OCI-LY7 (cell line): ENCODE results near the gene ZNF836. TPM values are rescaled to one million over a fixed set of nuclear protein-coding genes. Genes with fewer than 3 reads are reported as not detected.

Experiments used
- BruUV-seq: library from RNA; stranded (reverse); fragments of 400-500 nt; replicated peaks from 2 replicates; lab custom pipeline; 2021; lab: Mats Ljungman, UMichigan
- CTCF ChIA-PET: fragments of 300-600 bp; sonication (Branson Sonifier 250); formaldehyde crosslinking; loops from one replicate; lab custom pipeline; 2022; ENCODE audit warnings: antibody characterized with exemption; ENCODE audit not compliant: unreplicated experiment; lab: Charles Lee
- POLR2A ChIA-PET: fragments of 300-600 bp; sonication (Branson Sonifier 250); formaldehyde crosslinking; loops from one replicate; lab custom pipeline; 2022; ENCODE audit warnings: antibody characterized with exemption; lab: Charles Lee
- DNase-seq: peaks from one replicate; pipeline ENCODE4 v3.0.0-alpha.2; 2015; ENCODE audit warnings: low spot score
- H2AFZ ChIP-seq: fragments of 200-600 bp; sonication (generic), shearing (Covaris generic); 2 replicates; pipeline ENCODE4 v1.6.1; 2014; ENCODE audit warnings: mild to moderate bottlenecking, antibody characterized with exemption, low read length, moderate library complexity
- H3K27ac ChIP-seq: fragments of 200-600 bp; sonication (generic); 2 replicates; pipeline ENCODE4 v1.5.1; 2014; ENCODE audit warnings: mixed run types, low read depth, mild to moderate bottlenecking, moderate library complexity, low read length, inconsistent platforms; ENCODE audit not compliant: poor library complexity, severe bottlenecking
- H3K36me3 ChIP-seq: fragments of 200-600 bp; sonication (generic); 2 replicates; pipeline ENCODE4 v1.6.1; 2014; ENCODE audit warnings: mild to moderate bottlenecking, antibody characterized with exemption, low read length, moderate library complexity, mixed read lengths; ENCODE audit not compliant: insufficient read depth
- H3K4me1 ChIP-seq: fragments of 200-600 bp; sonication (generic); 2 replicates; pipeline ENCODE4 v1.5.1; 2014; ENCODE audit warnings: mild to moderate bottlenecking, low read length; ENCODE audit not compliant: insufficient read depth, poor library complexity, severe bottlenecking
- H3K4me2 ChIP-seq: fragments of 200-600 bp; sonication (generic); 2 replicates; pipeline ENCODE4 v1.6.1; 2014; ENCODE audit warnings: mild to moderate bottlenecking, low read length
- H3K4me3 ChIP-seq: fragments of 200-600 bp; sonication (generic); 2 replicates; pipeline ENCODE4 v1.5.1; 2014; ENCODE audit warnings: mild to moderate bottlenecking, low read depth, low read length; ENCODE audit not compliant: poor library complexity, severe bottlenecking
- H3K79me2 ChIP-seq: fragments of 200-600 bp; sonication (generic); 2 replicates; pipeline ENCODE4 v1.6.1; 2016; ENCODE audit warnings: low read depth, mild to moderate bottlenecking, low read length, moderate library complexity, mixed read lengths; ENCODE audit not compliant: insufficient read depth
- H3K9me2 ChIP-seq: fragments of 200-600 bp; sonication (generic); 2 replicates; pipeline ENCODE4 v1.6.1; 2016; ENCODE audit warnings: mild to moderate bottlenecking, low read length, mixed read lengths; ENCODE audit not compliant: insufficient read depth
- H3K9me3 ChIP-seq: fragments of 200-600 bp; sonication (generic); 2 replicates; pipeline ENCODE4 v1.6.1; 2014; ENCODE audit warnings: mild to moderate bottlenecking, mixed run types, low read length, mixed read lengths
- H4K20me1 ChIP-seq: fragments of 200-600 bp; sonication (generic); 2 replicates; pipeline ENCODE4 v1.6.1; 2014; ENCODE audit warnings: mild to moderate bottlenecking, antibody characterized with exemption, low read length, moderate library complexity, mixed read lengths; ENCODE audit not compliant: insufficient read depth
- EZH2phosphoT487 ChIP-seq: fragments of 200-600 bp; sonication (generic); IDR thresholded peaks from 2 replicates; pipeline ENCODE4 v1.6.1; 2018; ENCODE audit warnings: low read depth, borderline replicate concordance, mild to moderate bottlenecking, mixed run types, antibody characterized with exemption, low read length, moderate library complexity, mixed read lengths
- intact Hi-C: fragments of 100-400 bp; cut with micrococcal nuclease; formaldehyde crosslinking; loops from one replicate; pipeline ENCODE4 v1.10.0; 2022; ENCODE audit not compliant: unreplicated experiment
- total RNA-seq, 2 experiments: library from RNA; depleted of rRNA in 1 of 2; stranded (reverse); fragments of >200 nt in 1 of 2; shearing (Covaris generic) in 1 of 2; gene quantifications; 2 replicates each; pipeline ENCODE4 v1.2.3, GENCODE V29; 2014 to 2022
- TF ChIP-seq, protein P1 (sequence below): fragments of 200-600 bp; sonication (generic); conservative IDR thresholded peaks from 2 replicates; pipeline ENCODE4 v1.5.1; 2014; ENCODE audit warnings: mild to moderate bottlenecking, antibody characterized with exemption, low read length, moderate library complexity, mixed read lengths

The ZNF836 gene
- total RNA-seq, 2 experiments from 2014 or later: 8.0 to 14.8 TPM

DNA sequence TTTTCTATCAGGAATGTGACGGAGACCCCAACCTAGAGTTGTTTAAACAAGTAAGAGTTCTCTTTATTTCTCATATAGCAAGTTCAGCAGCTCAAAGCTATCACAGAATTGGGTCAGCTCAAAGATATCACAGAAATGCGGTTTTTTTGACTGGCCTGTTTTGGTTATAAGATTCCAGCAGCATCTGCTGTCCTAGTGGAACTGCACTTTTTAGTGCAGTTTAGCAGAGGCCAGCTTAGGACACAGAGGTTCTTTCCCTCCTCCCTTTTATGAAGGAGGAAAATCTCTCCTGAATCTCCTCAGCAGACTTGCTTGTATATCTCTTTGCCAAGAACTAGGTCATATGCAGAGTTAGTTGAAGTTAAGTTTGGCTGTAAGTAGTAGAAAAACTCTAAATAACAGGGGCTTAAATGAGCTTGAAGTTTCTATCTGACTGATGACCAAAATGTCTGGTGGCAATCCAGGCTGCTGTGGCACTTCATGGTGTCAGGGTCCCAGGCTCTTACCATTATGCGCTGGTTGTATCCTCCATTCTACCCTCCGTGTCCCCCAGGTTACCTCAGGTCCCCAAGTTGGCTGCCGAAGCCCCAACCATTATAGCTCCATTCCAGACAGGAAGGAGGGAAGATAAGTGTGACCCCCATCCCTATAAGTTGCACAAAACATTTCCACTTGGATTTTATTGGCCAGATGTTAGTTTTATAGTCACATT lies 25.0 kb upstream of the ZNF836 start:
- Histone ChIP-seq H3K4me2 (no peak overlapping the region), H4K20me1 (peaks cover 51% of the 10 kb centered on the region), H3K4me3 (no peak overlapping the region), H3K27ac (no peak overlapping the region), H3K36me3 (peaks cover 95% of the 10 kb centered on the region), H3K79me2 (peaks cover 96% of the 10 kb centered on the region), H3K9me2 (no peaks in the 10 kb centered on the region), H3K9me3 (no peaks in the 10 kb centered on the region), H2AFZ (no peak overlapping the region), H3K4me1 (peaks cover 19% of the 10 kb centered on the region)
- POLR2A ChIA-PET: interaction anchor here (0.6 kb wide), 1 partner anchor 46 kb away, joined by 4 read pairs; no protein-coding TSS in a partner anchor
- CTCF ChIA-PET: no interaction called here
- intact Hi-C loops: no loop called here
- no peak for DNase-seq
- no peak for TF ChIP-seq EZH2phosphoT487
- TF ChIP-seq, protein P1, sequence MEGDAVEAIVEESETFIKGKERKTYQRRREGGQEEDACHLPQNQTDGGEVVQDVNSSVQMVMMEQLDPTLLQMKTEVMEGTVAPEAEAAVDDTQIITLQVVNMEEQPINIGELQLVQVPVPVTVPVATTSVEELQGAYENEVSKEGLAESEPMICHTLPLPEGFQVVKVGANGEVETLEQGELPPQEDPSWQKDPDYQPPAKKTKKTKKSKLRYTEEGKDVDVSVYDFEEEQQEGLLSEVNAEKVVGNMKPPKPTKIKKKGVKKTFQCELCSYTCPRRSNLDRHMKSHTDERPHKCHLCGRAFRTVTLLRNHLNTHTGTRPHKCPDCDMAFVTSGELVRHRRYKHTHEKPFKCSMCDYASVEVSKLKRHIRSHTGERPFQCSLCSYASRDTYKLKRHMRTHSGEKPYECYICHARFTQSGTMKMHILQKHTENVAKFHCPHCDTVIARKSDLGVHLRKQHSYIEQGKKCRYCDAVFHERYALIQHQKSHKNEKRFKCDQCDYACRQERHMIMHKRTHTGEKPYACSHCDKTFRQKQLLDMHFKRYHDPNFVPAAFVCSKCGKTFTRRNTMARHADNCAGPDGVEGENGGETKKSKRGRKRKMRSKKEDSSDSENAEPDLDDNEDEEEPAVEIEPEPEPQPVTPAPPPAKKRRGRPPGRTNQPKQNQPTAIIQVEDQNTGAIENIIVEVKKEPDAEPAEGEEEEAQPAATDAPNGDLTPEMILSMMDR: no peak
- no TSS peak for BruUV-seq

DNA sequence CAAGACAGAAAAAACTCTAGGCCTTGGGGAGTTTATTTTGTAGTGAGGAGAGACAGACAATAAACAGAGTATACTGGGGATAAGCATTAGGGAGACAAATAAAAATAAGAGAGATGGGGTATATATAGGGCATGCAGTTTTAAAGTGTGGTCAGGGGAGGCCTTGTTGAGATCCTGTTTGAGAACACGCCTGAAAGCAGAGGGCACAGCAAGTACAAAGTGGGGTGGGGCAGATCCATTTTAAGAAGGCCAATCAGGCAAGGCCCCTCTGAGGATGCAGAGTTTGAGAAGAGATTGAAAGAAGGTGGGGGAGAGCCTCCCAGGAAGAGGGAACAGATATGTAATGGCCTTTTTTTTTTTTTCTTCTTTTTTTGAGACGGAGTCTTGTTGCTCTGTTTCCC lies 20.5 kb upstream of the ZNF836 start:
- CTCF ChIA-PET: no interaction called here
- H3K79me2 ChIP-seq: peaks cover 74% of the 10 kb centered on the region
- no peaks in the 10 kb centered on the region for H3K9me3 ChIP-seq
- H4K20me1 ChIP-seq: peaks cover 36% of the 10 kb centered on the region; the same call in 1 of the 2 replicates
- H3K4me1 ChIP-seq: peaks cover 38% of the 10 kb centered on the region
- no TSS peak for BruUV-seq
- H3K36me3 ChIP-seq: peaks cover 60% of the 10 kb centered on the region
- H3K4me2 ChIP-seq: peak overlapping the region; percentile 98
- H2AFZ ChIP-seq: no peak overlapping the region
- TF ChIP-seq, protein P1: no peak
- TF ChIP-seq EZH2phosphoT487: no peak
- POLR2A ChIA-PET: no interaction called here
- intact Hi-C loops: loop anchor here (2.0 kb wide), 1 partner anchor 53 kb away; the partner anchor contains the start of gene ZNF616
- peak overlapping the region; percentile 98 for H3K4me3 ChIP-seq
- H3K27ac ChIP-seq: peak overlapping the region; percentile 75
- DNase-seq: peak; percentile 27
- no peaks in the 10 kb centered on the region for H3K9me2 ChIP-seq

DNA sequence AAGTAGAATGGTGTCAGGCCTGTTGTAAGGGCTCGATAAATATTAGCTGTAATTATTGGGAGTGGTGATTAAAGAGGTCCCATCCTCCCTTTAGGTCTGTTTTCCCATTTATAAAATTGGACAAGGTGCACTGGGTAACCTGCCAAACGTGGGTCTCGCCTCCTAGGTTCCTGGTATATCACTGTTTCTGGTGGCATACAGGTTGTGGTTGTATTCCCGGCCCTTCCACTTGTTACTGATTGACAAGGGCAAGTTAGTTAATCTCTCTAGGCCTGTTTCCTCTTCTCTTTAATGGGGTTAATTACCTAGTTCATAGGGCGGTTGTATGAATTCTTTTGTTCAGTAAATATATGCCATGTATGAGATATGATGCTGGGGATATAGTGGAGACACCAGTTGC lies 20.0 kb upstream of the ZNF836 start:
- intact Hi-C loops: loop anchor here (2.0 kb wide), 1 partner anchor 53 kb away; the partner anchor contains the start of gene ZNF616
- Histone ChIP-seq H3K4me3 (peak overlapping the region; percentile 98), H3K79me2 (peaks cover 69% of the 10 kb centered on the region), H2AFZ (no peak overlapping the region), H4K20me1 (peaks cover 30% of the 10 kb centered on the region; the same call in 1 of the 2 replicates), H3K4me1 (peaks cover 38% of the 10 kb centered on the region), H3K9me2 (no peaks in the 10 kb centered on the region), H3K4me2 (peak overlapping the region; percentile 98), H3K36me3 (peaks cover 55% of the 10 kb centered on the region), H3K27ac (peak overlapping the region; percentile 75), H3K9me3 (no peaks in the 10 kb centered on the region)
- TF ChIP-seq EZH2phosphoT487: no peak
- TF ChIP-seq, protein P1: no peak
- CTCF ChIA-PET: no interaction called here
- BruUV-seq: TSS peak; percentile 62
- DNase-seq: peak; percentile 7
- POLR2A ChIA-PET: no interaction called here
